ENCODE measurements around the gene PHACTR2. TPM values are rescaled to one million over a fixed set of nuclear protein-coding genes. Genes with fewer than 3 reads are reported as not detected.

The PHACTR2 gene
- total RNA-seq, 4 donors from 2014 or later, result 50.8 to 102 (median 65.1) TPM

GRCh38 chr6:143802833-143803565, 125.2 kb downstream of the PHACTR2 start:
- DNase-seq (ENCODE audit: low spot score), result no peak
- no peak for ATAC-seq (ENCODE audit: low FRiP score)
- TF ChIP-seq CTCF (IDR thresholded peaks at IDR 0.05), result no peak

GRCh38 chr6:143803769-143804568, 126.2 kb downstream of the PHACTR2 start:
- DNase-seq (ENCODE audit: low spot score), result no peak
- no peak for ATAC-seq (ENCODE audit: low FRiP score)
- no peak for TF ChIP-seq CTCF (IDR thresholded peaks at IDR 0.05)

- no peak for DNase-seq (ENCODE audit: low spot score)
These were observed 127.1 kb downstream of the PHACTR2 start for GRCh38 chr6:143804835-143805239.

DNA sequence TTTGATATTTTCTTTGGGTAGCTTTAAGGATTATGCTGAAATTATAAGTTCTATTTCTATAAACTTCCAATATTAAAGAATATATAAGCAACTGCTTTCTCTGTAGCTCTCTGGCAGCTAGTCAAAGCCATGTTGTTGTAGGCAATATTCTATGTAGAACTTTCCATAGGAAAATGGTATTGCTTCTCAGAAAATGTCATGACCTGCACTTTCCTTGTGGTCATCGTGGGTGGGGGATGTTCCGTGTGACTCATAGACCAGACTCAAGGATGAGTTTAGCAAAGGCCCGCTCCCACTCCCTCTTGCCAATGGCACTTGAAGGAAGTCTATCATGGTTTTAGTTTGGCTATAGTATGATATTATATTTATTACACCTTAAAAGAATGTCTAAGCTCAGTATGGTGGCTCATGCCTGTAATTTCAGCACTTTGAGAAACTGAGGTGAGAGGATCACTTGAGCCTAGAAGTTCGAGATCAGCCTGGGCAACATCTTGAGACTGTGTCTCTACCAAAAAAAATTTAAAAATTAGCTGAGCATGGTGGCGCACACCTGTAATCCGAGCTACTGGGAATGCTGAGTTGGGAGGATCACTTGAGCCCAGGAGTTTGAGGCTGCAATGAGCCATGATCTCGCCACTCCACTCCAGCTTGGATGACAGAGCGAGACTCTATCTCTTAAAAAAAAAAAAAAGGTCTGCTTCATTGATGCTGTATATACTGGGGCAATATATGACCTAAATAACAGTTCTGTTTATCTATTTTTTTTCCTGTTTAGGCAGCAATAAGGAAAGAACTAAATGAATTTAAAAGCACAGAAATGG, 128.7 kb downstream of the PHACTR2 start:
- TF ChIP-seq CTCF (IDR thresholded peaks at IDR 0.05), result no peak
- no peak for DNase-seq (ENCODE audit: low spot score)
- ATAC-seq (ENCODE audit: low FRiP score), result peak; percentile 34

More at GRCh38 chr6:143804835-143805239, 127.1 kb downstream of the PHACTR2 start:
- no peak for TF ChIP-seq CTCF (IDR thresholded peaks at IDR 0.05)
- ATAC-seq (ENCODE audit: low FRiP score), result no peak

DNA sequence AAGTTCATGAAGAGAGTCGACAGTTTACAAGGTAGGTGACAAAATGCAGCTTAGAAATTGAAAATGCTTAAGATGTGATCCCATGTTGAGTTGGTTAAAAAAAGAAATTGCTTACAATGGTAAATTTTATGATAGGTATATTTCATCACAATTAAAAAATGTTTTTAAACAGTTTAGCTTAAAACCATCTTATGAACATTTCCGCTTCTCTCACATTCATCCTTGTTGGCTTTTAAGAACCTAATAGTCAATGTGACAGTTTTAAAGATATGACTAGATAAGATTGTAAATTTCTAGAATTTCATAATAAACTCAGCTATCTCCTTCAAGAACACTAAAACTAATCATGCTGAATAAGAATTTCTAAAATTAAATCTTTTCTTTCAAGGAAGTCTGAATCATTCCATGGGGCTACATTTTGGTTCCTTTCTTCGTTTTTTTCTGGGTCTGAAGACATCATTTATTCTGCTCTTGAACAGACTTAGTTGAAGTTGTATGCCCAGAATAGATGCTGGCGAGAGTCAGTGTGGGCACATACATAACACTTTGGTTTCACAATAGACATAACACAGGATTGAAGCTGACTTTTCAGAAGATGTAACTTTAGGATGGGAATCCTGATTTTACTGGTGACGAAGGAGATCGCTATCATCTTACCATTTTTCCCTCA, 129.5 kb downstream of the PHACTR2 start:
- no peak for TF ChIP-seq CTCF (IDR thresholded peaks at IDR 0.05)
- DNase-seq (ENCODE audit: low spot score), result no peak
- ATAC-seq (ENCODE audit: low FRiP score), result no peak

- DNase-seq (ENCODE audit: low spot score) (no peak), ATAC-seq (ENCODE audit: low FRiP score) (no peak)
- no peak for TF ChIP-seq CTCF (IDR thresholded peaks at IDR 0.05)
These were observed 133.0 kb downstream of the PHACTR2 start for GRCh38 chr6:143810745-143811144.
